Measurements from ENCODE around the gene AP2B1.

Gene AP2B1

GRCh38 chr17:35705705-35706104 lies 118.6 kb downstream of the AP2B1 start:
- no peaks in the 10 kb centered on the region for H3K9me3 ChIP-seq (ENCODE audit: control insufficient read depth in 2 of 2, low read length in 2 of 2)
- no peak overlapping the region for H3K4me3 ChIP-seq (ENCODE audit: low read length in 2 of 2)
- H3K9ac ChIP-seq (ENCODE audit: low read depth in 1 of 2, low read length in 2 of 2) = no peak overlapping the region
- H3K27ac ChIP-seq (ENCODE audit: low read depth in 2 of 2, low read length in 2 of 2) = no peak overlapping the region
- no peaks in the 10 kb centered on the region for H3K27me3 ChIP-seq (ENCODE audit: control insufficient read depth in 2 of 2, insufficient read depth in 2 of 2, low read length in 2 of 2)
- H3K36me3 ChIP-seq (ENCODE audit: control insufficient read depth in 2 of 2, insufficient read depth in 2 of 2, low read length in 2 of 2) = peaks cover 14 to 17% of the 10 kb centered on the region in 2 donors
- no peaks in the 10 kb centered on the region for H3K4me1 ChIP-seq (ENCODE audit: control insufficient read depth in 2 of 2, insufficient read depth in 2 of 2, low read length in 2 of 2)

GRCh38 chr17:35708149-35708548 lies 121.0 kb downstream of the AP2B1 start:
- Histone ChIP-seq H3K27ac (ENCODE audit: low read depth in 2 of 2, low read length in 2 of 2) (no peak overlapping the region), H3K9ac (ENCODE audit: low read depth in 1 of 2, low read length in 2 of 2) (no peak overlapping the region), H3K27me3 (ENCODE audit: control insufficient read depth in 2 of 2, insufficient read depth in 2 of 2, low read length in 2 of 2) (no peaks in the 10 kb centered on the region), H3K9me3 (ENCODE audit: control insufficient read depth in 2 of 2, low read length in 2 of 2) (no peaks in the 10 kb centered on the region), H3K4me3 (ENCODE audit: low read length in 2 of 2) (no peak overlapping the region), H3K36me3 (ENCODE audit: control insufficient read depth in 2 of 2, insufficient read depth in 2 of 2, low read length in 2 of 2) (peaks cover 22 to 23% of the 10 kb centered on the region in 2 donors), H3K4me1 (ENCODE audit: control insufficient read depth in 2 of 2, insufficient read depth in 2 of 2, low read length in 2 of 2) (no peaks in the 10 kb centered on the region)

- no peaks in the 10 kb centered on the region for H3K9me3 ChIP-seq (ENCODE audit: control insufficient read depth in 2 of 2, low read length in 2 of 2)
- no peak overlapping the region for H3K9ac ChIP-seq (ENCODE audit: low read depth in 1 of 2, low read length in 2 of 2)
- H3K36me3 ChIP-seq (ENCODE audit: control insufficient read depth in 2 of 2, insufficient read depth in 2 of 2, low read length in 2 of 2) = peaks cover 30 to 31% of the 10 kb centered on the region in 2 donors
- no peaks in the 10 kb centered on the region for H3K4me1 ChIP-seq (ENCODE audit: control insufficient read depth in 2 of 2, insufficient read depth in 2 of 2, low read length in 2 of 2)
- no peak overlapping the region for H3K4me3 ChIP-seq (ENCODE audit: low read length in 2 of 2)
- no peak overlapping the region for H3K27ac ChIP-seq (ENCODE audit: low read depth in 2 of 2, low read length in 2 of 2)
- H3K27me3 ChIP-seq (ENCODE audit: control insufficient read depth in 2 of 2, insufficient read depth in 2 of 2, low read length in 2 of 2) = no peaks in the 10 kb centered on the region
Observed at GRCh38 chr17:35708951-35709350, 121.8 kb downstream of the AP2B1 start.

GRCh38 chr17:35709874-35710273 lies 122.8 kb downstream of the AP2B1 start:
- Histone ChIP-seq H3K4me3 (ENCODE audit: low read length in 2 of 2) (no peak overlapping the region), H3K27me3 (ENCODE audit: control insufficient read depth in 2 of 2, insufficient read depth in 2 of 2, low read length in 2 of 2) (no peaks in the 10 kb centered on the region), H3K9me3 (ENCODE audit: control insufficient read depth in 2 of 2, low read length in 2 of 2) (no peaks in the 10 kb centered on the region), H3K4me1 (ENCODE audit: control insufficient read depth in 2 of 2, insufficient read depth in 2 of 2, low read length in 2 of 2) (no peaks in the 10 kb centered on the region), H3K9ac (ENCODE audit: low read depth in 1 of 2, low read length in 2 of 2) (no peak overlapping the region), H3K27ac (ENCODE audit: low read depth in 2 of 2, low read length in 2 of 2) (no peak overlapping the region), H3K36me3 (ENCODE audit: control insufficient read depth in 2 of 2, insufficient read depth in 2 of 2, low read length in 2 of 2) (peaks cover 37% of the 10 kb centered on the region in 2 donors)

GRCh38 chr17:35710950-35711349 lies 123.8 kb downstream of the AP2B1 start:
- H3K9me3 ChIP-seq (ENCODE audit: control insufficient read depth in 2 of 2, low read length in 2 of 2) = no peaks in the 10 kb centered on the region
- no peak overlapping the region for H3K4me3 ChIP-seq (ENCODE audit: low read length in 2 of 2)
- H3K36me3 ChIP-seq (ENCODE audit: control insufficient read depth in 2 of 2, insufficient read depth in 2 of 2, low read length in 2 of 2) = peaks cover 43 to 47% of the 10 kb centered on the region in 2 donors
- no peaks in the 10 kb centered on the region for H3K4me1 ChIP-seq (ENCODE audit: control insufficient read depth in 2 of 2, insufficient read depth in 2 of 2, low read length in 2 of 2)
- H3K27me3 ChIP-seq (ENCODE audit: control insufficient read depth in 2 of 2, insufficient read depth in 2 of 2, low read length in 2 of 2) = no peaks in the 10 kb centered on the region
- no peak overlapping the region for H3K27ac ChIP-seq (ENCODE audit: low read depth in 2 of 2, low read length in 2 of 2)
- H3K9ac ChIP-seq (ENCODE audit: low read depth in 1 of 2, low read length in 2 of 2) = no peak overlapping the region

GRCh38 chr17:35713069-35713728 lies 126.1 kb downstream of the AP2B1 start:
- Histone ChIP-seq H3K9ac (ENCODE audit: low read depth in 1 of 2, low read length in 2 of 2) (no peak overlapping the region), H3K9me3 (ENCODE audit: control insufficient read depth in 2 of 2, low read length in 2 of 2) (no peaks in the 10 kb centered on the region), H3K27me3 (ENCODE audit: control insufficient read depth in 2 of 2, insufficient read depth in 2 of 2, low read length in 2 of 2) (no peaks in the 10 kb centered on the region), H3K36me3 (ENCODE audit: control insufficient read depth in 2 of 2, insufficient read depth in 2 of 2, low read length in 2 of 2) (peaks cover 62 to 63% of the 10 kb centered on the region in 2 donors), H3K4me1 (ENCODE audit: control insufficient read depth in 2 of 2, insufficient read depth in 2 of 2, low read length in 2 of 2) (no peaks in the 10 kb centered on the region), H3K4me3 (ENCODE audit: low read length in 2 of 2) (no peak overlapping the region), H3K27ac (ENCODE audit: low read depth in 2 of 2, low read length in 2 of 2) (no peak overlapping the region)

GRCh38 chr17:35714988-35715387 lies 127.9 kb downstream of the AP2B1 start:
- H3K27ac ChIP-seq (ENCODE audit: low read depth in 2 of 2, low read length in 2 of 2) = no peak overlapping the region
- H3K36me3 ChIP-seq (ENCODE audit: control insufficient read depth in 2 of 2, insufficient read depth in 2 of 2, low read length in 2 of 2) = peaks cover 60 to 68% of the 10 kb centered on the region in 2 donors
- no peak overlapping the region for H3K4me3 ChIP-seq (ENCODE audit: low read length in 2 of 2)
- no peaks in the 10 kb centered on the region for H3K9me3 ChIP-seq (ENCODE audit: control insufficient read depth in 2 of 2, low read length in 2 of 2)
- no peak overlapping the region for H3K9ac ChIP-seq (ENCODE audit: low read depth in 1 of 2, low read length in 2 of 2)
- no peaks in the 10 kb centered on the region for H3K4me1 ChIP-seq (ENCODE audit: control insufficient read depth in 2 of 2, insufficient read depth in 2 of 2, low read length in 2 of 2)
- no peaks in the 10 kb centered on the region for H3K27me3 ChIP-seq (ENCODE audit: control insufficient read depth in 2 of 2, insufficient read depth in 2 of 2, low read length in 2 of 2)

- Histone ChIP-seq H3K9me3 (ENCODE audit: control insufficient read depth in 2 of 2, low read length in 2 of 2) (no peaks in the 10 kb centered on the region), H3K27ac (ENCODE audit: low read depth in 2 of 2, low read length in 2 of 2) (no peak overlapping the region), H3K9ac (ENCODE audit: low read depth in 1 of 2, low read length in 2 of 2) (no peak overlapping the region), H3K4me1 (ENCODE audit: control insufficient read depth in 2 of 2, insufficient read depth in 2 of 2, low read length in 2 of 2) (no peaks in the 10 kb centered on the region), H3K36me3 (ENCODE audit: control insufficient read depth in 2 of 2, insufficient read depth in 2 of 2, low read length in 2 of 2) (peaks cover 56 to 65% of the 10 kb centered on the region in 2 donors), H3K27me3 (ENCODE audit: control insufficient read depth in 2 of 2, insufficient read depth in 2 of 2, low read length in 2 of 2) (no peaks in the 10 kb centered on the region), H3K4me3 (ENCODE audit: low read length in 2 of 2) (no peak overlapping the region)
Observed at GRCh38 chr17:35715416-35715815, 128.3 kb downstream of the AP2B1 start.

GRCh38 chr17:35716173-35716572 lies 129.1 kb downstream of the AP2B1 start:
- Histone ChIP-seq H3K9ac (ENCODE audit: low read depth in 1 of 2, low read length in 2 of 2) (no peak overlapping the region), H3K4me1 (ENCODE audit: control insufficient read depth in 2 of 2, insufficient read depth in 2 of 2, low read length in 2 of 2) (no peaks in the 10 kb centered on the region), H3K4me3 (ENCODE audit: low read length in 2 of 2) (no peak overlapping the region), H3K27me3 (ENCODE audit: control insufficient read depth in 2 of 2, insufficient read depth in 2 of 2, low read length in 2 of 2) (no peaks in the 10 kb centered on the region), H3K9me3 (ENCODE audit: control insufficient read depth in 2 of 2, low read length in 2 of 2) (no peaks in the 10 kb centered on the region), H3K36me3 (ENCODE audit: control insufficient read depth in 2 of 2, insufficient read depth in 2 of 2, low read length in 2 of 2) (peaks cover 49 to 58% of the 10 kb centered on the region in 2 donors), H3K27ac (ENCODE audit: low read depth in 2 of 2, low read length in 2 of 2) (no peak overlapping the region)

- H3K4me1 ChIP-seq (ENCODE audit: control insufficient read depth in 2 of 2, insufficient read depth in 2 of 2, low read length in 2 of 2) = no peaks in the 10 kb centered on the region
- no peak overlapping the region for H3K27ac ChIP-seq (ENCODE audit: low read depth in 2 of 2, low read length in 2 of 2)
- H3K27me3 ChIP-seq (ENCODE audit: control insufficient read depth in 2 of 2, insufficient read depth in 2 of 2, low read length in 2 of 2) = no peaks in the 10 kb centered on the region
- no peaks in the 10 kb centered on the region for H3K9me3 ChIP-seq (ENCODE audit: control insufficient read depth in 2 of 2, low read length in 2 of 2)
- no peak overlapping the region for H3K4me3 ChIP-seq (ENCODE audit: low read length in 2 of 2)
- H3K36me3 ChIP-seq (ENCODE audit: control insufficient read depth in 2 of 2, insufficient read depth in 2 of 2, low read length in 2 of 2) = peaks cover 48 to 57% of the 10 kb centered on the region in 2 donors
- no peak overlapping the region for H3K9ac ChIP-seq (ENCODE audit: low read depth in 1 of 2, low read length in 2 of 2)
Observed at GRCh38 chr17:35716897-35717465, 129.9 kb downstream of the AP2B1 start.
